ENCODE data around the gene PDXK.

GRCh38 chr21:43808832-43809251 lies 89.9 kb downstream of the PDXK start:
- TF ChIP-seq EP300 (IDR thresholded peaks at IDR 0.05; ENCODE audit: borderline replicate concordance in 1 of 2, low read depth in 2 of 2, low read length in 2 of 2) = no peak
- no peak for TF ChIP-seq CTCF (IDR thresholded peaks at IDR 0.05; ENCODE audit: control extremely low read depth in 1 of 3, insufficient read depth in 1 of 3, low read depth in 1 of 3, low read length in 3 of 3)

Measured in H1 (cell line).